GM18499 (cell line): Measurements from ENCODE around the gene PRKCB.

ENCODE experiments used
- ATAC-seq: cut with Tn5 transposase; IDR thresholded peaks from one replicate; pipeline ENCODE4 v1.9.1; 2021; ENCODE audit warnings: moderate number of reproducible peaks; ENCODE audit not compliant: insufficient read depth, unreplicated experiment

Gene PRKCB

GRCh38 chr16:24262816-24263215, 427.0 kb downstream of the PRKCB start:
- ATAC-seq, result no peak
